ENCODE data around the gene OVCH1.

The OVCH1 gene, protein sequence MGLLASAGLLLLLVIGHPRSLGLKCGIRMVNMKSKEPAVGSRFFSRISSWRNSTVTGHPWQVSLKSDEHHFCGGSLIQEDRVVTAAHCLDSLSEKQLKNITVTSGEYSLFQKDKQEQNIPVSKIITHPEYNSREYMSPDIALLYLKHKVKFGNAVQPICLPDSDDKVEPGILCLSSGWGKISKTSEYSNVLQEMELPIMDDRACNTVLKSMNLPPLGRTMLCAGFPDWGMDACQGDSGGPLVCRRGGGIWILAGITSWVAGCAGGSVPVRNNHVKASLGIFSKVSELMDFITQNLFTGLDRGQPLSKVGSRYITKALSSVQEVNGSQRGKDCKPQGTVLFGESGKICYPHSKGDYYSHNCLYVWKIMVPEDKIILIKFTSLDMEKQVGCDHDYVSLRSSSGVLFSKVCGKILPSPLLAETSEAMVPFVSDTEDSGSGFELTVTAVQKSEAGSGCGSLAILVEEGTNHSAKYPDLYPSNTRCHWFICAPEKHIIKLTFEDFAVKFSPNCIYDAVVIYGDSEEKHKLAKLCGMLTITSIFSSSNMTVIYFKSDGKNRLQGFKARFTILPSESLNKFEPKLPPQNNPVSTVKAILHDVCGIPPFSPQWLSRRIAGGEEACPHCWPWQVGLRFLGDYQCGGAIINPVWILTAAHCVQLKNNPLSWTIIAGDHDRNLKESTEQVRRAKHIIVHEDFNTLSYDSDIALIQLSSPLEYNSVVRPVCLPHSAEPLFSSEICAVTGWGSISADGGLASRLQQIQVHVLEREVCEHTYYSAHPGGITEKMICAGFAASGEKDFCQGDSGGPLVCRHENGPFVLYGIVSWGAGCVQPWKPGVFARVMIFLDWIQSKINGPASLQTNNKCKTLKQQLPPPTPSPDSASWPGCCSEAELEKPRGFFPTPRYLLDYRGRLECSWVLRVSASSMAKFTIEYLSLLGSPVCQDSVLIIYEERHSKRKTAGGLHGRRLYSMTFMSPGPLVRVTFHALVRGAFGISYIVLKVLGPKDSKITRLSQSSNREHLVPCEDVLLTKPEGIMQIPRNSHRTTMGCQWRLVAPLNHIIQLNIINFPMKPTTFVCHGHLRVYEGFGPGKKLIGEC

DNA sequence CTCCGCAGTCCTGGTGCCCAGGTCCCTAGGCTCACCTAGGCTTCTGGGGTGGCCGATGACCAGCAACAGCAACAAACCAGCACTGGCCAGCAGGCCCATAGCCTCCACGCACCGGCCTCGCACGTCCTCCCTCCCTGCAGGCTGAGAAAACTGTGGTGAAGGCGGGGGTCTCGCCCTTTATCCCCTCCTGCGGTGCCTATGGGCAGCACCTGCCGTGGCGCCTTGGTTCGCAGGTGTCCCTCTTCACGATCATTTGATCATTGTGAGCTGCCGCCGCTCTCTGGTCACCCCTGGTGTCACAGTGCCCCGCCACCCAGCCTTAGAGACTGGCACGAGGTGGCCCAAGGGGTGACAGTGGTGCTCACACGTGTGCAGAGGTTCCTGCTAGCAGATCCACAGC is at the start of gene OVCH1:
OVCH1 (minus strand) TSS at position 99 of the 400 bp plus-strand sequence; CDS start at position 99, 0 bp downstream.
- in situ Hi-C loops (cut with HindIII; ENCODE audit: low sequenced_read_pairs): no loop called here

DNA sequence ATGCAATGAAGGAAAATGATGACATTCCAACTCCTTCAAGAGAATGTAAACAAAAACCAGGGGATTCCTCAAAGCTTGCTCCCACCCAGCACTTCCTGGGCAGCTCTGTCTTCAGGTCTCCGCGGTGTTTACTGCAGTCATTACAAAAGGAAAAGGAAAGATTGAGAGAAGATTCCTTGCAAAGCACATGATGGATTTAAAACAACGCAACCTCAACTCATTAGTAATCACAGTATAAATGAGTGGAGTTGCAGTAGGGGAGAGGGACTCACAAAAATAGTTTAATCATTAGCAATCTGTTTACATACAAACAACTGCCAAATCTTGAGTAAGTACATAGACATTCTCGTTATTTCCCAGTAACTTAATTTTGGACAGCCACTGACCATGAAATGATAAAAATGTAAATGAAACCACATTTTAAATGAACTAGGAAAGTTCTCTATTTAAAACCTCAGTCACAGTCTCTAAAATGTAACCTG is 49.7 kb upstream of the OVCH1 start:
- in situ Hi-C loops (cut with HindIII; ENCODE audit: low sequenced_read_pairs): no loop called here

DNA sequence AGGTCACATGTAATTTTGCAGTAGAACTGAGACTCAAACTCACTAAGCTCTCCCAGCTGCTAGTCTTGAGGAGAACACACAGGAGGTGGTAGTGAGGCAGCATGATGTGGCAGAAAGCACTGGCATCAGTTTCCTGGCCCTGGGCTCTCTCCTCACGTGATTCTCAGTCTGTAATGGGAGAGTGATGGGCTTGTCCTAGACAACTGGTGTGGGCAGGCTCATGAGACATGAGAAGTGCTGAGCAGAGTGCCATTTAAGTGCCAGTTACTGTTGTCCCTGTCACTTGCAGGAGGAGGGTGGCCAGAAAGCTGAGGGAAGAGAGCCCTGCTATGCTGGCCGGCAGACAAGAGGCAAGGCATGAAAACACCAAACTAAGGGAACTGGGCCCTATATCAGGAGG is 48.5 kb upstream of the OVCH1 start:
- in situ Hi-C loops (cut with HindIII; ENCODE audit: low sequenced_read_pairs): no loop called here

DNA sequence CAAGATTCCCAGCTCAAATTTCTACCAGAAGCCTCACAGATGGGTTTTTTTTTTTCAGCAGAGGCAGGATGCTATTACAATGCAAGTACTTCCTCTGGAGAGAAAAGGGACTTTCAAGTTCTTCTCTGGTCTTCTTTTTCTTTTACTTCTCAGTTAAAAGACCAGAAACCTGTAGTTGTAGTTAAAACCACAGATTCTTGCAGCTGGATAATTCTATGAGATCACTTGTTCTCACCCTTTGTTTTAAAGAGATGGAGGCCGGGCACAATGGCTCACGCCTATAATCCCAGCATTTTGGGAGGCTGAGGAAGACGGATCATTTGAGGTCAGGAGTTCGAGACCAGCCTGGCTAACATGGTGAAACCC is 47.6 kb upstream of the OVCH1 start:
- in situ Hi-C loops (cut with HindIII; ENCODE audit: low sequenced_read_pairs): no loop called here

DNA sequence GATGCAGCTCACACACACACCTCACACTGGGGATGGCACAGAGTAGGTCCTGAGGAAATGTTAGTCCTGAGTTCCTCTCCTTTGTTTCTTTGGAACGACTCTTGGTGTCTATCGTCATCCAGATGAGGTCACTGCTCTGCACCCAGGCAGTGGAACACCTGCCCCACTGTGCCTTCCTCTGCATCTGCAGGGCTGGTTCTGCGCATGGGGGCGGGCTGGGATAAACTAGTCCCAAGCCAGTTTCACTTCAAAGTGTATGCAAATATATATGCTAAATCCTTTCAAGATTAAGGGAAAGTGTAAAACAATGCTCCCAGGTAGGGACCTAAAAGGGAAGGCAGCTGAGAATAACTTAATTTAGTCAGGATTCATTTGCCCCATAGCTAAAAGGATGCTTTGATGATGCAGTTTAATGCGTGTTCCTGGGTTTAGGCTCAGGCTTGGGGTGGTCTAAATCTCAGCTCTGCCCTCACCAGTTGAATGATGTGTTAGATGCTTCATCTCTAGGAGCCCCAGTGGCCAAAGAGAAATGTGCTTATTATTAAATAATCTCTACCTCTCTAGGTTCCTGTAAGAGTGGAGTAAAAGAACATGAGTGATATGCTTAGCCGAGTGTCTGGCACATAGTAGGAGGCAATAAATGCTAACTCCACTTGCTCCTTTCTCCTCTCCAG is 47.1 kb upstream of the OVCH1 start:
- in situ Hi-C loops (cut with HindIII; ENCODE audit: low sequenced_read_pairs): no loop called here

DNA sequence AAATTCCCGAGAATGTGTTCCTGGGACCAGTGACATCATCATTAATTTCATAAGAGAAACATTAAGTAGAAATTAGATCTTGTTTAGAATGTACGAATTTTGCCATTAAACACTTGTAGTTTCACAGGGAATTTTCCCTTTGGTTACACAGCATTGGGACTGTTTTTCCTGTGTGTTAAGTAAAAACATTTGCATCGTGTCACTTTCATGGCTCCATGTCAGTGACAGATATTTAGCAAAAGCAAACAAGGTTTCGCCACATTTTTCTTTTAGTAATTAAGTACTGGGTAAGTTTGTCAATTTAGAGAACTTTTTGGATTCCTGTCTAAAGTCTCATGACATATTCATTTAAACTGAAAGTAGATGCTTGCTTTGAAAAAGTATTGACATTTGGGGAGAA is 45.5 kb upstream of the OVCH1 start:
- in situ Hi-C loops (cut with HindIII; ENCODE audit: low sequenced_read_pairs): no loop called here

DNA sequence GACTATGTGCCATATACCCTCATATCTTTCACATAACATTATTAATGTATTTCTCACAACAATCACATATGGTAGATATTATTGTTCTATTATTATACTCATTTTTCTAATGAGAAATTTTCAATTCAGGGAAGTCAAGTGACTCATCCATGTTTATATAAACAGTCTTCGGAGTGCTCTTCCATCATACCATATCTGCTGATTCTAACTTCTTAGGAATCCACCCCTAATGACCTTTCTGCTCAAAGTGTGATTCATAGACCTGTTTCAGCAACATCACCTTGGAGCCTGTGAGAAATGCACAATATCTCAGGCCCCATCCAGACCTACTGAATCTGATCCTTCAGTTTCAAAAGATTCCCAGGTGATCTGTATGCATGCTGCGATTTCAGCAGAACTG is 39.8 kb upstream of the OVCH1 start:
- in situ Hi-C loops (cut with HindIII; ENCODE audit: low sequenced_read_pairs): no loop called here

DNA sequence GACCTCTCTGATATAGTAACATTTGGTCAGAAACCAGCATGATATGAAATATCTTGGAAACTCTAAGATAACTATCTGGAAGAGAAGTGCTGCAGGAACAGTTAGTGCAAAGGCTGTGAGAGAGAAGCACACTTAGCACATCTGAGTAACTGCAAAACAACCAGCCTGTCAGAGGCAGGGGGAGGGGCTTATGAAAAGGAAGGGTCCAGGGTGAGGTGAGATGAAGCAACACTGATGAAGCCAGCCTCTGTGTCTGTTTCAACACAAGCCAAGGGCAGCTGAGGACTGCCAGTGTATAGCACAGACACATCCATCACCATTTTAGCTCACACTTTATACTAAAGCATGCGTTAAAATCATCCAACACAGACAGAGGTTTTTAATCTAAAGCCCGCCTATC is 37.4 kb upstream of the OVCH1 start:
- in situ Hi-C loops (cut with HindIII; ENCODE audit: low sequenced_read_pairs): no loop called here

DNA sequence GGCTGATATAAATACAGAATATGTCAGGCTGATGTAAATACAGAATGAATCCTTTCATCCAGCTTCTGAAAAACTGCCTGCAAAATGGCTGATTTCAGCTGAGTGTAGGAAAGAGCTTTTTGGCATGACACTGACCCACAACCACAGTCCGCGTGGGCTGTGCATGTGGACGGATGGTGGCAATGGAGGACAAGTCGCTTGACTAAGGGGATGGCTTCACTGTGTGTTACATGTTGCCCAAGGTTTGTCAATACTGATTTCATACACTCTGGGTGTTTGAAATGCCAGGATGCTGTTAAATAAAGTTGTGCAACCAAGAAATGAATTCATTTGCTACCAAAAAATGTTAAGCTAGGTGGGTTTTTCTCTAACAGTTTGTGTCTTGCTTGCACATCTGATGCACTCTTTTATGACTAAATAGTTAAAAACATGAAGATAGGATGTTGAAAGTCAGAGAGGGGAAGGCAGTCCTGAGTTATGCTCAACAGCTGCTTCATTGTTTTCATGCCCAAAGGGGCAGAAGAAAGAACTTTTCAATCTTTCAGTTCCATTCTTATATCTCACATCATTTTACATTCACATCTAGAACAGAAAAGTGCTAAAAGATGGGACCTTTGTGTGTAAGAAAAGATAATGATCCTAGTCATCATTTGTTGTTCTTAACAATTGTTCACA is 36.5 kb upstream of the OVCH1 start:
- in situ Hi-C loops (cut with HindIII; ENCODE audit: low sequenced_read_pairs): no loop called here

DNA sequence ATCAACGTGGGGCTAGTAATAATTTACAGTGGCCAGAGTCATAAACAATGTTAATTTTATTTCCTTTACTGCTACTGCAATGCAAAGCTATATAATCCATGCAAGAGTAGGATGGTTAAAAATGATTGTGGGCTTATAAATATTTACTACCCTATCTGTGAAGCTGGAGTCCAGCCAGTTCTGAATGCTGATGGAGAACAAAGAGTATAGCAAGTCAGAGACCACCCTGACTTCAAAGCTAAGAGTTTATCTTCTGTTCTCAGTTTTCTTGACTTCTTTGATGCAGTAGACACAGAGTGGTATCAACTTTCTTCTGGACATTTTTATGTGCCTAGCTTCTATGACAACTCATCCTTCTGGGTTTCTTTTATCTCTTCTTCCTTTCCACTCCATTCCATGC is 34.0 kb upstream of the OVCH1 start:
- in situ Hi-C loops (cut with HindIII; ENCODE audit: low sequenced_read_pairs): no loop called here

DNA sequence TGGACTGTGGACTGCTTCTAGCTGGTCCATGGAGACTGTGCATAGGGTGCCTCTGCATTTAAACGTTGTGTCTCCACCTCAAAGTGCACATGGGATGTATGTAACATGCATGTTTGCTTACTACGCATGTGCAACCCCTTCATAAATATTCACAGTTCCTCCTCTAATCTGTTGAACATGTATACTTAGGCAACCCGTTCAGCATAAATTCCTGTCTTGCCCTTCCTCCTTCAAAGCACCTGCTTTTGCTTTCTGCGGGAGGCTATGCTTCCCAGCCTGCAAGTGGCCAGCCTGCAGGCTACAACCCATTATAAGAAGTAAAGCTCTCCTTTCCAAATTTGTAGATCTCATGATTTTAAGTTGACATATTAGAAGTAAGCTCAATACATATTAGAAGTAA is 33.0 kb upstream of the OVCH1 start:
- in situ Hi-C loops (cut with HindIII; ENCODE audit: low sequenced_read_pairs): no loop called here

DNA sequence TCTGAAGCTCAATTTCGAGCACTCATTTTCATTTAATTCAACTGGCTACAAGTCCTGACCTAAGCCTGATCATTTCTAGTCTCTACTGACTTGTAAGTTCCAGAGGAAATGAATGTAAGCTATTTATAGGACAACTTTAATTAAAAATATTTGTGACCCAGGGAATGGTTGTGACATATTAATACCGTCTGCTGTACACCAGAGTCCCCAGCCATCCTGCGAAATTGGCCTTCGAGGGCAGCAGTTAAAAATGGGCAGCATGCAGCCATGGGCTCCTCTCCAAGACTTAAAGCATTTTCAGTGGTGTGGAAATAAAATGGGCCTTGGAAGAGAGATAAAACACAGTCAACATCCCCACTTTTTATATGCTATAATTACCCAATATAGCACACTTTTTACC is 30.7 kb upstream of the OVCH1 start:
- in situ Hi-C loops (cut with HindIII; ENCODE audit: low sequenced_read_pairs): no loop called here

DNA sequence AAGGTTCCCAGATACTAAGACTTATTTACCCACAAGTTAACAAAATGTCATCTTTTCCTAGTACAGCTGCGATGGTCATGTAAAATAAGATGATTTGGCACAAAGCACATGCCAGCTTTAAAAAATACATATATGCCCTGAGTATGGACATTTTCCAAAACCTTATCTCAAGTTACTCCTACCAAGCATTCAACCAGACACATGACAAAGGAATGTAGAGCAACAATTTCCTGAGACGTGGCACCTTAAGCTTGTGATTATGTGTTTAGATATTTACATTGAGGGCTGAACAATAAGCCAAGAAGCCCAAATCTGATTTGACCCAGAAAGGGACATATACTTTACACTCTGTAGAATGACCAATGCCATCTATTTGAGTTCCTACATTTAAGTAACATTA is 24.5 kb upstream of the OVCH1 start:
- in situ Hi-C loops (cut with HindIII; ENCODE audit: low sequenced_read_pairs): no loop called here

DNA sequence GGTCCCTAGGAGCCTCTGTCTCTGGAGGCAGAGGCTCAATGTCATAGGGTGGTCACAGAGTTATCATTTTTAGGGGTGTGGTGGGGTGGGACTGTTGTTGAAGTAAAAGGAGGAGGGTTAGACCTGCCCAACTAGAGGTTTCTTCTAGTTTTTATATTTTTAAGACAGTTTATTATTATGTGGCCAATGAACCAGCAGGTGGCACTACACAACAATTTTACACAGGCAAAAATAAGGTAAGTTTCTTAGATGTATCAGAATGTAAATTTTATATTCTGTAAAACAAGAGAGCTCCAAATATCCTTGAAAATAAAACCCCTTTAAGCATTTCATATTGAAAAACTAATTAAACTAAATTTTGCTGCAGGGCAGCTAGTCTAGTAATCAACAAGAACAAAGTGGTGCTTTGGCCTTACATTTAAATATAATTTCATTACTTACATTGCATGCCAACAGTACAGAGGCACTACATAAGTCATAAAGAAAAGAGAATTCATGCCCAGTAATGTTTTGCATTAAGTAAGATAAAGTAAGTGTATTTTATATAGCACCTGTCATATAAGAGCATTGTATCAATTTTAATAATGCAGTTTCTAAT is 22.2 kb upstream of the OVCH1 start:
- in situ Hi-C loops (cut with HindIII; ENCODE audit: low sequenced_read_pairs): no loop called here

DNA sequence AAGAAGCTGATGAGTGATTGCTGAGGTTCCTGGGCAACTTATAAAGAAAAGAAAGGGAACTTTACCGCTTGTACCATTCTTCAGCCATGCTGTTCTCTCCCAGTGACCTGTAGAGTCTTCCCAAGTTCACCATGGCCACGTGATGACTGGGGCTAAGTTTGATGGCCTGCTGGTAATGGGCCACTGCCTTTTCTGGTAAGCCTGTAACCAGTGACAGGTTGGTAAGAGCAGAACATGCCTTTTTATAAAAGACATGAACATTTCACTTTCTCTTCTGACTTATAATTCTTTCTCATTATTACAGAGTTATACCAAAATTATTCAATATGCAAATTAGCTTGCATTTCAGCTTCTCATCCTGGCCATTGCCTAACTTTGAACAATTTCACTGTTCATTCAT is 20.9 kb upstream of the OVCH1 start:
- in situ Hi-C loops (cut with HindIII; ENCODE audit: low sequenced_read_pairs): no loop called here

DNA sequence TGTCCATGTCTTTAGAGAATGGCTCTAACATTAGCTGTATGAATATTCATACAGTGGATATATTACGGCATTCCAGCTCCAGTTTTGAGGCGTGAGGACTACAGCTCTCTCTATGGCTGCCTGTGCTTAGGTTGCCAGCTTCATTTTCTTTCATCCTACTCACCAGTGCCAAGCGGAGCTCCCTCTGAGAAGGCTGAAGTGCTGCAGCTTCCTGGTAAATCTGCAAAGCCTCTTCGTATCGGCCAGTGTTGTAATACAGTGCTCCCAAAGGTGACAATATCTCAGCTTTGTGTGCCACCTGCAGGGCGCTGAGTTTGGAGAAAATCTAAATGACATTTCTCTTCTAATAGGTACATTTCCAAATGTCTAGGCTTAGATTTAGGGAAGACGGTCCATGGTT is 19.8 kb upstream of the OVCH1 start:
- in situ Hi-C loops (cut with HindIII; ENCODE audit: low sequenced_read_pairs): no loop called here

DNA sequence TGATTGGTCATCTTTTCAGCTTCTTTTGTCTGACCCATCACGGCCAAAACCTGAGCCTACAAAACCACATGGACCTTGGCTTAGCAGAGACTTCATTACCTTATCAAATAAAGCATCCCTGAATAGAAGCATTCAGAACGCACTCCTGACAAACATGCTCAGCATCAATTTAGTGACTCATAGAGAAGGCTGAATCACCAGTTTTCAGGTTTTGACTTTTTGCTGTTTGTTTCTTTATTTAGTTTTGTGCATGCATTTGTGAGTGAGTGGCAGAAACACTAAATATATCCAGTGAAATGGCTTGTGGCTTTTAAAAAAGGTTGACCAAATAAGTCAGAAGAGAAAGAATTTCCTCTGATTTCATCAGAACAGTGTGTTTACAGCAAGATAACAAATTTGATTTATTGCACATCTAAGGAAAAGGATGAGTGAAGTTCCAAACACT is 19.0 kb upstream of the OVCH1 start:
- in situ Hi-C loops (cut with HindIII; ENCODE audit: low sequenced_read_pairs): no loop called here

DNA sequence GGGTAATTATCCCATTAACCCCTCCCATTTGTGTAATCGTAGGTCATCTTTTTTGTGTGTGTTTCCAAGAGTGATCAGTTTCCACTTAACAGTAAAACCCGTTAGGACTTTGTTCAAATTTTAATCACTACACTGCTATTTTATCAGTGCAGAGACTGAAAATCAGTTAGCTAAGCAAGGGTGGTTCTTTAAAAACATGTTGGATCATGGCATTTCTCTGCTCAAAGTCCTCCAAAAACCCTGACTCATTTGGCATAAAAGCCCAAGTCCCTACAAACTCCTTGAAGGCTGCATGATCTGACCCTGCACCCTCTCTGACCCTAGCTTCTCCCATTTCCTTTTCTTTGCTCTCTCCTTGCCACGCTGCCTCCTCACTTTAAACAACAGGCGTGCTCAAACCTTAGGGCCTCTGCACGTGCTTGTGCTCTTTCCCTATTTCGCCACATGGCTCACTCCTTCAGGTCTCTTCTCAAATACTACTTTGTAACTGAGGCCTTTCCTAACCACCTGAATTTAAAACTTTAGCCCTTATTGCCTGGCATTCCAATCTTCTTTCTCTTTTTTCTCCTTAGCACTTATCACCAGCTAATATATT is 13.2 kb upstream of the OVCH1 start:
- in situ Hi-C loops (cut with HindIII; ENCODE audit: low sequenced_read_pairs): no loop called here

DNA sequence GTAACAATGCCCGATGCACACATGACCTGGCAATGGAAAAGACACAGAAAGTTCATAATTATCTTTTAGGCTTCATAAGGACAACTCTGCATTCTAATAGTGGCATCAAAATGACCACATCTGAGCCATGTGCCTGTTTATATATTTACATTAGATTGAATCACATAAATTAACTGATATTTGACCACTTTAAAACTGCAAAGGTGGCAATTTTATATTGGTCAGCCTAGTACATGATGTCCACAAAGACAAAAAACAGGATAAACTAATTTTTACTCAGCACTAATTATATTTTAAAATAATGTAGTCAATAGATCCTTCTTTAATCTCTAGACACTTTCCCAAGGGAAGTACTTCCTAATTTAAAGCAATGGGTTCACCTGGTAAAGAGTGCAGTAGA is 12.0 kb upstream of the OVCH1 start:
- in situ Hi-C loops (cut with HindIII; ENCODE audit: low sequenced_read_pairs): no loop called here

DNA sequence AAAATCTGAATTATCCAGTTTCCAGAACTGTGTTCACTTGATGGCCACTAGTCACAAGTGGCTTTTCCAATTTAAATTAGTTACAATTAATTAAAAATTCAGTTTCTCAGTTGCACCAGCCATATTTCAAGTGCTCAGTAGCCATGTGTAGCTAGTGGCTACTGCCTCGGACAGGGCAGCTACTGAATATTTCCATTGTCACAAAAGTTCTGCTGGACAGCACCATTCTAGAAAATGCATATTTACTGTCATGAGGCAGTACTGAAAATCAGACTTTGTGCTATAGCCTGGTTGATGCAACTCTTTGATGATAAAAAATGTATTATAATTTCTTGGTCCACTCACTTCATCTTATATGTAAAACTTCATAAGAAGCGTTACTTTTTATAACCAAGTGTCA is 11.5 kb upstream of the OVCH1 start:
- in situ Hi-C loops (cut with HindIII; ENCODE audit: low sequenced_read_pairs): no loop called here

Data from endothelial cell of hepatic sinusoid (primary cell).